HG03342 (cell line): ENCODE measurements around the gene CALML4.

ENCODE experiments used
- ATAC-seq: cut with Tn5 transposase; IDR thresholded peaks from one replicate; pipeline ENCODE4 v1.9.1; 2021; ENCODE audit warnings: mild to moderate bottlenecking, moderate library complexity; ENCODE audit not compliant: unreplicated experiment

The CALML4 gene

GRCh38 chr15:68151277-68151676, 53.9 kb downstream of the CALML4 start:
- no peak for ATAC-seq

GRCh38 chr15:68150187-68150586, 54.9 kb downstream of the CALML4 start:
- no peak for ATAC-seq

GRCh38 chr15:68149059-68149458, 56.1 kb downstream of the CALML4 start:
- no peak for ATAC-seq

GRCh38 chr15:68148039-68148438, 57.1 kb downstream of the CALML4 start:
- no peak for ATAC-seq

- ATAC-seq = no peak
Measured at GRCh38 chr15:68145706-68146105, 59.4 kb downstream of the CALML4 start.

- ATAC-seq = no peak
Measured at GRCh38 chr15:68143785-68144184, 61.3 kb downstream of the CALML4 start.

- no peak for ATAC-seq
Measured at GRCh38 chr15:68143129-68143528, 62.0 kb downstream of the CALML4 start.
